ENCODE measurements around the gene ZNRF4.

Gene ZNRF4

GRCh38 chr19:5440299-5440698 is 14.9 kb upstream of the ZNRF4 start:
- DNase-seq (ENCODE audit: low read depth in 4 of 4, low spot score in 1 of 4): no peak

- DNase-seq (ENCODE audit: low read depth in 4 of 4, low spot score in 1 of 4): no peak
These were observed 11.5 kb upstream of the ZNRF4 start for GRCh38 chr19:5443723-5444122.

- DNase-seq (ENCODE audit: low read depth in 4 of 4, low spot score in 1 of 4): no peak
These were observed 10.8 kb upstream of the ZNRF4 start for GRCh38 chr19:5444431-5444830.

- DNase-seq (ENCODE audit: low read depth in 4 of 4, low spot score in 1 of 4): no peak
These were observed 10.1 kb upstream of the ZNRF4 start for GRCh38 chr19:5445071-5445470.

- no peak for DNase-seq (ENCODE audit: low read depth in 4 of 4, low spot score in 1 of 4)
These were observed 9.6 kb upstream of the ZNRF4 start for GRCh38 chr19:5445561-5446055.

- DNase-seq (ENCODE audit: low read depth in 4 of 4, low spot score in 1 of 4): no peak
These were observed 7.4 kb upstream of the ZNRF4 start for GRCh38 chr19:5447700-5448311.

GRCh38 chr19:5448374-5448773 is 6.8 kb upstream of the ZNRF4 start:
- DNase-seq (ENCODE audit: low read depth in 4 of 4, low spot score in 1 of 4): no peak

- no peak for DNase-seq (ENCODE audit: low read depth in 4 of 4, low spot score in 1 of 4)
These were observed 4.6 kb upstream of the ZNRF4 start for GRCh38 chr19:5450482-5451126.

- no peak for DNase-seq (ENCODE audit: low read depth in 4 of 4, low spot score in 1 of 4)
These were observed 3.7 kb upstream of the ZNRF4 start for GRCh38 chr19:5451494-5451893.

GRCh38 chr19:5452594-5453565 is 2.3 kb upstream of the ZNRF4 start:
- DNase-seq (ENCODE audit: low read depth in 4 of 4, low spot score in 1 of 4): no peak

- DNase-seq (ENCODE audit: low read depth in 4 of 4, low spot score in 1 of 4): no peak
These were observed 474 bp upstream of the ZNRF4 start for GRCh38 chr19:5454743-5455142.

GRCh38 chr19:5456130-5456840 is 1.1 kb downstream of the ZNRF4 start:
- DNase-seq (ENCODE audit: low read depth in 4 of 4, low spot score in 1 of 4): no peak

GRCh38 chr19:5456841-5457200 is 1.6 kb downstream of the ZNRF4 start:
- no peak for DNase-seq (ENCODE audit: low read depth in 4 of 4, low spot score in 1 of 4)

- DNase-seq (ENCODE audit: low read depth in 4 of 4, low spot score in 1 of 4): no peak
These were observed 2.5 kb downstream of the ZNRF4 start for GRCh38 chr19:5457709-5458108.

GRCh38 chr19:5458420-5458819 is 3.2 kb downstream of the ZNRF4 start:
- DNase-seq (ENCODE audit: low read depth in 4 of 4, low spot score in 1 of 4): no peak

- DNase-seq (ENCODE audit: low read depth in 4 of 4, low spot score in 1 of 4): no peak
These were observed 4.1 kb downstream of the ZNRF4 start for GRCh38 chr19:5459360-5459759.

- DNase-seq (ENCODE audit: low read depth in 4 of 4, low spot score in 1 of 4): no peak
These were observed 5.5 kb downstream of the ZNRF4 start for GRCh38 chr19:5460748-5461147.

GRCh38 chr19:5463959-5464358 is 8.7 kb downstream of the ZNRF4 start:
- no peak for DNase-seq (ENCODE audit: low read depth in 4 of 4, low spot score in 1 of 4)

GRCh38 chr19:5466072-5466471 is 10.9 kb downstream of the ZNRF4 start:
- no peak for DNase-seq (ENCODE audit: low read depth in 4 of 4, low spot score in 1 of 4)

GRCh38 chr19:5466814-5467291 is 11.6 kb downstream of the ZNRF4 start:
- no peak for DNase-seq (ENCODE audit: low read depth in 4 of 4, low spot score in 1 of 4)

- DNase-seq (ENCODE audit: low read depth in 4 of 4, low spot score in 1 of 4): no peak
These were observed 15.1 kb downstream of the ZNRF4 start for GRCh38 chr19:5470264-5470671.

All from stimulated activated CD4-positive, alpha-beta T cell treated with anti-CD3 and anti-CD28 coated beads, Interleukin-1b, Interleukin-23, amount 100 ng/mL, for 24 hours (primary cell).